Measurements from ENCODE around the gene PAX2. TPM values are rescaled to one million over a fixed set of nuclear protein-coding genes. Genes with fewer than 3 reads are reported as not detected.

Gene PAX2
- total and polyA plus RNA-seq, 2 of the 8 experiments (the other 6 are each of a cell fraction or from before 2014, with no cell fraction given) = 0.02 TPM; not detected in 1

DNA sequence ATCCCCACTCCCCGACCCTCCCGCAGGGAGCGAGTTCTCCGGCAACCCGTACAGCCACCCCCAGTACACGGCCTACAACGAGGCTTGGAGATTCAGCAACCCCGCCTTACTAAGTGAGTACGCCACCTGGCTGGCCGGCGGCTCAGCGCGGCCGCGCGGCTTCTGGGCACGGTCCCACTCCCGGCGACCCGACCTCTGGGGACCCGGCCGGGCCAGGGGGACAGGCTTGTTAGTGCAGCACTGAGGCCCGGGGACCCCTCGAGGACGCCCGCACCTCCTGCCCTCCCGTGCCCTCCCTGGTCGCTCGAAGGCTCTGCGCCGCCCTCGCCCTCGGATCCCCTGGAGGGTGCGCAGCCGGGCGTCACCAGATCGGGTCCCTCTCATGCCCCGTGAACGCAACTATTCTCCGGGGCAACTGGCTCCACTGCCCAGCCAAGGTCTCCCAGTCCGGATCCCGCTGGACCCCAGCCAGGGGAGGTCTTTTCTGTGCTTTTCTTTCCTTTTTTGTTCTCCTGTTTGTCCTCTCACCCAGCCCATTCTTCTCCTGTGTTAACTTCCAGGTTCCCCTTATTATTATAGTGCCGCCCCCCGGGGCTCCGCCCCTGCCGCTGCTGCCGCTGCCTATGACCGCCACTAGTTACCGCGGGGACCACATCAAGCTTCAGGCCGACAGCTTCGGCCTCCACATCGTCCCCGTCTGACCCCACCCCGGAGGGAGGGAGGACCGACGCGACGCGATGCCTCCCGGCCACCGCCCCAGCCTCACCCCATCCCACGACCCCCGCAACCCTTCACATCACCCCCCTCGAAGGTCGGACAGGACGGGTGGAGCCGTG, 81.8 kb downstream of the PAX2 start:
- no peaks in the 10 kb centered on the region for H3K79me1 ChIP-seq (ENCODE audit: low read depth, low read length)
- H3K4me3 ChIP-seq (ENCODE audit: extremely low read depth in 1 of 4, insufficient read depth in 2 of 4, low read depth in 3 of 4, low read length in 4 of 4) = peak overlapping the region; percentile 24 to 53 (median 32); a peak in 7 of 8 replicates
- peaks cover 4 to 26% (median 20%) of the 10 kb centered on the region in 4 experiments for H3K4me1 ChIP-seq (replicated peaks in 1 of 4; ENCODE audit: control insufficient read depth in 3 of 4, insufficient read depth in 4 of 4, low read length in 3 of 4)
- FAIRE-seq (no peak), DNase-seq (ENCODE audit: low read depth in 1 of 2, low spot score in 2 of 2) (peak in 1 of 2 experiments; percentile 72)
- no peak overlapping the region for H2BK120ac ChIP-seq (replicated peaks; ENCODE audit: low read depth, low read length)
- no peak overlapping the region for H3K9ac ChIP-seq (replicated peaks in 1 of 4; ENCODE audit: extremely low read depth in 1 of 4, low read depth in 3 of 4, low read length in 3 of 4)
- H3K4me2 ChIP-seq (ENCODE audit: insufficient read depth in 1 of 2, low read depth in 2 of 2, low read length in 2 of 2) = peak overlapping the region; percentile 51 to 72
- no peak overlapping the region for H3K4ac ChIP-seq (replicated peaks; ENCODE audit: insufficient read length, low read depth, low read length)
- H3K79me2 ChIP-seq (ENCODE audit: control insufficient read depth in 1 of 2, insufficient read depth in 2 of 2, low read length in 2 of 2) = no peaks in the 10 kb centered on the region
- H2AK5ac ChIP-seq (ENCODE audit: low read depth, low read length) = no peak overlapping the region
- H3K27me3 ChIP-seq (replicated peaks in 1 of 4; ENCODE audit: control insufficient read depth in 3 of 4, extremely low read depth in 1 of 4, insufficient read depth in 3 of 4, low read length in 3 of 4) = peaks cover 95 to 100% (median 100%) of the 10 kb centered on the region in 4 experiments
- no peak overlapping the region for H3K27ac ChIP-seq (ENCODE audit: low read depth, low read length)
- peaks cover 2% of the 10 kb centered on the region; the same call in 1 of the 2 replicates for H3K23me2 ChIP-seq (ENCODE audit: low read depth, low read length)
- H4K8ac ChIP-seq (ENCODE audit: extremely low read depth, insufficient read depth, low read length) = peak overlapping the region; percentile 11; the same call in 1 of the 2 replicates
- H3K9me3 ChIP-seq (ENCODE audit: insufficient read depth in 2 of 2, low read depth in 1 of 2, low read length in 1 of 2) = no peaks in the 10 kb centered on the region
- ChIA-PET CTCF (ENCODE audit: partially characterized antibody) (interaction anchor here (0.6 to 4.5 kb wide), 10 partner anchors 10 to 264 kb away, joined by 3 to 34 read pairs (median 4); no protein-coding TSS in a partner anchor), POLR2A (ENCODE audit: partially characterized antibody) (no interaction called here)
- no peak overlapping the region for H2BK12ac ChIP-seq (ENCODE audit: low read depth, low read length)
- no peak overlapping the region for H3K23ac ChIP-seq (ENCODE audit: insufficient read length)
- no peak overlapping the region for H3K56ac ChIP-seq (replicated peaks; ENCODE audit: insufficient read length, low read depth, low read length)
- H3K14ac ChIP-seq (ENCODE audit: insufficient read length) = no peak overlapping the region
- H3K18ac ChIP-seq (ENCODE audit: extremely low read depth, low read length) = no peak overlapping the region
- H2BK20ac ChIP-seq (ENCODE audit: low read length) = no peak overlapping the region
- no peak overlapping the region for H2AFZ ChIP-seq (ENCODE audit: low read length)
- peaks cover 0 to 8% (median 0%) of the 10 kb centered on the region in 4 experiments; a peak in 1 of 8 replicates for H3K36me3 ChIP-seq (ENCODE audit: control insufficient read depth in 2 of 4, insufficient read depth in 4 of 4, low read length in 3 of 4)
- no peak overlapping the region for H2BK5ac ChIP-seq (ENCODE audit: low read depth, low read length)
- 6% methylated on average over 32 of the region's 68 CpGs; no CpG with 5 or more reads in 1 of the 2 experiments for WGBS, 2 experiments (ENCODE audit: extremely low coverage in 1 of 2, insufficient coverage in 1 of 2, insufficient read length in 1 of 2, insufficient replicate concordance in 2 of 2, low coverage in 1 of 2, low lambda C conversion rate in 2 of 2, missing lambda C conversion rate in 1 of 2)
- H4K5ac ChIP-seq (ENCODE audit: insufficient read length, low read depth, low read length) = no peak overlapping the region
- no peak overlapping the region for H2BK15ac ChIP-seq (ENCODE audit: low read length)
- H4K91ac ChIP-seq (replicated peaks; ENCODE audit: insufficient read length, low read length) = no peak overlapping the region
- peaks cover 12 to 15% of the 10 kb centered on the region in 2 experiments for H4K20me1 ChIP-seq (replicated peaks in 1 of 2; ENCODE audit: control insufficient read depth in 1 of 2, insufficient read depth in 2 of 2, low read length in 2 of 2)
- TF ChIP-seq, protein P1, sequence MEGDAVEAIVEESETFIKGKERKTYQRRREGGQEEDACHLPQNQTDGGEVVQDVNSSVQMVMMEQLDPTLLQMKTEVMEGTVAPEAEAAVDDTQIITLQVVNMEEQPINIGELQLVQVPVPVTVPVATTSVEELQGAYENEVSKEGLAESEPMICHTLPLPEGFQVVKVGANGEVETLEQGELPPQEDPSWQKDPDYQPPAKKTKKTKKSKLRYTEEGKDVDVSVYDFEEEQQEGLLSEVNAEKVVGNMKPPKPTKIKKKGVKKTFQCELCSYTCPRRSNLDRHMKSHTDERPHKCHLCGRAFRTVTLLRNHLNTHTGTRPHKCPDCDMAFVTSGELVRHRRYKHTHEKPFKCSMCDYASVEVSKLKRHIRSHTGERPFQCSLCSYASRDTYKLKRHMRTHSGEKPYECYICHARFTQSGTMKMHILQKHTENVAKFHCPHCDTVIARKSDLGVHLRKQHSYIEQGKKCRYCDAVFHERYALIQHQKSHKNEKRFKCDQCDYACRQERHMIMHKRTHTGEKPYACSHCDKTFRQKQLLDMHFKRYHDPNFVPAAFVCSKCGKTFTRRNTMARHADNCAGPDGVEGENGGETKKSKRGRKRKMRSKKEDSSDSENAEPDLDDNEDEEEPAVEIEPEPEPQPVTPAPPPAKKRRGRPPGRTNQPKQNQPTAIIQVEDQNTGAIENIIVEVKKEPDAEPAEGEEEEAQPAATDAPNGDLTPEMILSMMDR (IDR thresholded peaks at IDR 0.05; ENCODE audit: control extremely low read depth in 1 of 3, insufficient read depth in 1 of 3, low read depth in 1 of 3, low read length in 3 of 3) = peak; percentile 29 to 34 (median 30); a peak in 3 of 4 replicates
- no peak for TF ChIP-seq GABPA (IDR thresholded peaks at IDR 0.05; ENCODE audit: borderline replicate concordance, insufficient read depth, low read length)
- TF ChIP-seq RAD21 (IDR thresholded peaks at IDR 0.05 in 1 of 2, conservative IDR thresholded peaks at IDR 0.05 in 1 of 2; ENCODE audit: low read depth in 2 of 2, low read length in 2 of 2) = peak; percentile 1 to 16; a peak in 1 of 4 replicates
- no peak for TF ChIP-seq MAFK (IDR thresholded peaks at IDR 0.05; ENCODE audit: low read depth, low read length)
- TF ChIP-seq SUZ12 (IDR thresholded peaks at IDR 0.05; ENCODE audit: low read length) = peak; percentile 92
- no peak for TF ChIP-seq BRCA1 (IDR thresholded peaks at IDR 0.05; ENCODE audit: low read depth, low read length)
- TF ChIP-seq EZH2 (IDR thresholded peaks at IDR 0.05; ENCODE audit: low read depth, low read length, severe bottlenecking) = peak; percentile 86
- no peak for TF ChIP-seq KDM1A (IDR thresholded peaks at IDR 0.05; ENCODE audit: borderline replicate concordance, low read length)

Measured in H1 (cell line).